Kidney (tissue), 14 donors: ENCODE measurements around the gene TRAK1. TPM values are rescaled to one million over a fixed set of nuclear protein-coding genes. Genes with fewer than 3 reads are reported as not detected.

Experiments
- DNase-seq, 5 donors: peaks; one replicate each; pipeline ENCODE4 v3.0.0-alpha.2; 2013 to 2020
- FAIRE-seq: peaks from 2 replicates; lab custom pipeline; 2012; peaks lifted over from hg19 to GRCh38; lab: Jason Lieb, UNC
- H3K27ac ChIP-seq, 2 donors: one replicate each; pipeline ENCODE4 v1.7.0; 2013; ENCODE audit warnings: low read depth in 2 of 2, low read length in 2 of 2, inconsistent platforms in 1 of 2
- H3K27me3 ChIP-seq: one replicate; pipeline ENCODE4 v1.7.1; 2013; ENCODE audit warnings: low read length, inconsistent platforms; ENCODE audit not compliant: control insufficient read depth, insufficient read depth
- H3K36me3 ChIP-seq, 3 donors: one replicate each; pipeline versions ENCODE4 v1.7.0 to v1.7.1; 2013; ENCODE audit warnings: low read length in 3 of 3, control low read depth in 1 of 3, inconsistent platforms in 1 of 3; ENCODE audit not compliant: insufficient read depth in 3 of 3, control insufficient read depth in 2 of 3
- H3K4me1 ChIP-seq, 3 donors: one replicate each; pipeline versions ENCODE4 v1.7.0 to v1.7.1; 2013; ENCODE audit warnings: low read length in 3 of 3, inconsistent platforms in 1 of 3, low read depth in 1 of 3; ENCODE audit not compliant: control insufficient read depth in 2 of 3, insufficient read depth in 2 of 3
- H3K4me3 ChIP-seq, 3 donors: one replicate each; pipeline versions ENCODE4 v1.7.0 to v1.8.1; 2013; ENCODE audit warnings: low read length in 3 of 3, control low read depth in 1 of 3, inconsistent platforms in 1 of 3
- H3K9ac ChIP-seq, 3 donors: one replicate each; pipeline versions ENCODE4 v1.7.0 to v1.7.1; 2013; ENCODE audit warnings: low read length in 3 of 3, control low read depth in 1 of 3, inconsistent platforms in 1 of 3
- H3K9me3 ChIP-seq, 3 donors: one replicate each; pipeline versions ENCODE4 v1.7.0 to v1.7.1; 2013; ENCODE audit warnings: low read length in 3 of 3, control low read depth in 1 of 3, inconsistent platforms in 1 of 3; ENCODE audit not compliant: control insufficient read depth in 2 of 3, insufficient read depth in 1 of 3
- intact Hi-C: fragments of 100-400 bp; cut with DNase I; formaldehyde crosslinking; loops from one replicate; pipeline ENCODE4 v1.11.1; 2022
- polyA plus RNA-seq: library from polyadenylated mRNA; stranded (reverse); fragments of 350-450 nt; fragmentation: Illumina TruSeq; extraction: RNeasy Lipid Tissue Mini Kit (QIAGEN cat#74804); gene quantifications from one replicate; pipeline ENCODE4 v1.2.3, GENCODE V29; 2014; ENCODE audit warnings: low read depth, low replicate concordance; ENCODE audit not compliant: insufficient read depth
- total RNA-seq: library from RNA; stranded (reverse); fragmentation: NEBNext Ultra II Directional; extraction: Animal tissue kit (Norgen Biotek cat#: 25700); gene quantifications from one replicate; pipeline ENCODE4 v1.2.1, GENCODE V29; 2021
- TF ChIP-seq, protein P1 (sequence below): IDR thresholded peaks from 3 replicates; pipeline ENCODE4 v1.5.1; 2012; ENCODE audit warnings: mild to moderate bottlenecking, moderate library complexity, borderline replicate concordance; ENCODE audit not compliant: insufficient read depth; ENCODE audit errors: extremely low read depth
- donor health status: control.
- donor health status: control.
- donor health status: control.
- donor health status: control.
- donor health status: control.
- donor health status: DM: yes; HTN: yes; CAD: no.
- donor health status: Normal renal cell carcinoma (clear cell type).

The TRAK1 gene
- total and polyA plus RNA-seq, 2 donors from 2014 or later, result 16.2 to 41.0 TPM

DNA sequence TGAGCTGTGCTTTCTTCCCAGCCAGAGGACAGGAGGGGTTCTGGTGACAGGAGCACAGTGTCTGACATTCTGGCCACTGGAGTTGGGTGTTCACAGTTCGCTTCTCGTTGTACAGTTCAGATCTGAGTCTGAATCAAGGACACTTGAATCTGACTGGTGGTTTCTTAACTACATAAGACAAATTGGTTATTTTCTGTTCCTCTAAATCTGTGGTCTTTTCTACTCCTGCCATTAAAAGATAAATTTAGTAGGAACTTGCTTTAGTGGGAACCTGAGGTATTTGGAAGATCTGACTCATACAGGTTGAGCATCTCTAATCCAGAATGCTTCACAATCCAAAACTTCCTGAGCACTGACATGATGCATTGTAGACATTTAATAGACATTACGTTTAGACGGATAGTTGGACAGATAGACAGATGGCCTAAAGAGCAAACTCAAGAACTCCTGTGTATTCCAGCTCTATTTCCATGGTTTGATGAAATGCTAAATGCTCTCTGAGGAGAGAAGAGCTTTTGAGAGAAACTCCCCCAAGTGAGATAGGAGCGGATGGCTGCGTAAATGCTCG is 103.9 kb downstream of the TRAK1 start:
- peaks cover 0 to 6% (median 3%) of the 10 kb centered on the region in 3 donors for H3K4me1 ChIP-seq
- H3K27me3 ChIP-seq, result no peaks in the 10 kb centered on the region
- peaks cover 10 to 59% (median 53%) of the 10 kb centered on the region in 3 donors for H3K36me3 ChIP-seq
- H3K9ac ChIP-seq, result no peak overlapping the region
- TF ChIP-seq, protein P1, sequence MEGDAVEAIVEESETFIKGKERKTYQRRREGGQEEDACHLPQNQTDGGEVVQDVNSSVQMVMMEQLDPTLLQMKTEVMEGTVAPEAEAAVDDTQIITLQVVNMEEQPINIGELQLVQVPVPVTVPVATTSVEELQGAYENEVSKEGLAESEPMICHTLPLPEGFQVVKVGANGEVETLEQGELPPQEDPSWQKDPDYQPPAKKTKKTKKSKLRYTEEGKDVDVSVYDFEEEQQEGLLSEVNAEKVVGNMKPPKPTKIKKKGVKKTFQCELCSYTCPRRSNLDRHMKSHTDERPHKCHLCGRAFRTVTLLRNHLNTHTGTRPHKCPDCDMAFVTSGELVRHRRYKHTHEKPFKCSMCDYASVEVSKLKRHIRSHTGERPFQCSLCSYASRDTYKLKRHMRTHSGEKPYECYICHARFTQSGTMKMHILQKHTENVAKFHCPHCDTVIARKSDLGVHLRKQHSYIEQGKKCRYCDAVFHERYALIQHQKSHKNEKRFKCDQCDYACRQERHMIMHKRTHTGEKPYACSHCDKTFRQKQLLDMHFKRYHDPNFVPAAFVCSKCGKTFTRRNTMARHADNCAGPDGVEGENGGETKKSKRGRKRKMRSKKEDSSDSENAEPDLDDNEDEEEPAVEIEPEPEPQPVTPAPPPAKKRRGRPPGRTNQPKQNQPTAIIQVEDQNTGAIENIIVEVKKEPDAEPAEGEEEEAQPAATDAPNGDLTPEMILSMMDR, result no peak
- DNase-seq, result no peak
- H3K9me3 ChIP-seq, result no peaks in the 10 kb centered on the region
- H3K4me3 ChIP-seq, result no peak overlapping the region
- intact Hi-C loops, result no loop called here
- no peak overlapping the region for H3K27ac ChIP-seq
- FAIRE-seq, result no peak

GRCh38 chr3:42195879-42196330 is 104.7 kb downstream of the TRAK1 start:
- Histone ChIP-seq H3K4me1 (no peaks in the 10 kb centered on the region), H3K4me3 (no peak overlapping the region), H3K36me3 (peaks cover 10 to 68% (median 58%) of the 10 kb centered on the region in 3 donors), H3K27me3 (no peaks in the 10 kb centered on the region), H3K9me3 (no peaks in the 10 kb centered on the region), H3K27ac (no peak overlapping the region), H3K9ac (no peak overlapping the region)
- TF ChIP-seq, protein P1, result no peak
- no peak for FAIRE-seq
- intact Hi-C loops, result no loop called here
- no peak for DNase-seq

DNA sequence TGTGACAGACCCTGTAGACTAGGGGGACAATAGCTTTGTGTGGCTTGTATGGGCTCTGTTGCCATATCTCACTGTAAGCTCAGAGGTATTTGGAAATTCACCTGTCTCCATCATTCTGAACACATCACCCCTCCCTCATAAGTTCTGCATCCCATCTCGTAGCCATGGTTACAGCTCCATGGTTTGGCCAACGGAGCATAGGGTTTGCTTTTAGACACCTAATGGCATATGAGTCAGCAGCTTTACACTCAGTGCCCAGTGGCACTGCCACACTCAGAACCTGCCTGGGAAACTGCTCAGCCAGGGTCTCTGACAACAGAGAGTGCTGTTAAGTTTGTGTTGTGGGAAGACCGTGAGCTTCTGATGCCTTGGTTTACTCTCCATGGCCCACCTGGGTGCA is 107.6 kb downstream of the TRAK1 start:
- no peaks in the 10 kb centered on the region for H3K9me3 ChIP-seq
- H3K4me3 ChIP-seq, result no peak overlapping the region
- H3K4me1 ChIP-seq, result no peaks in the 10 kb centered on the region
- H3K9ac ChIP-seq, result no peak overlapping the region
- TF ChIP-seq, protein P1, result no peak
- no peak overlapping the region for H3K27ac ChIP-seq
- no peaks in the 10 kb centered on the region for H3K27me3 ChIP-seq
- no peak for DNase-seq
- FAIRE-seq, result no peak
- intact Hi-C loops, result no loop called here
- H3K36me3 ChIP-seq, result peaks cover 10 to 75% (median 49%) of the 10 kb centered on the region in 3 donors
